HG03565 (cell line): ENCODE results near the gene SMIM45.

ENCODE experiments used
- ATAC-seq: cut with Tn5 transposase; IDR thresholded peaks from one replicate; pipeline ENCODE4 v1.9.1; 2021; ENCODE audit warnings: mild to moderate bottlenecking, moderate library complexity; ENCODE audit not compliant: unreplicated experiment

SMIM45 gene

DNA sequence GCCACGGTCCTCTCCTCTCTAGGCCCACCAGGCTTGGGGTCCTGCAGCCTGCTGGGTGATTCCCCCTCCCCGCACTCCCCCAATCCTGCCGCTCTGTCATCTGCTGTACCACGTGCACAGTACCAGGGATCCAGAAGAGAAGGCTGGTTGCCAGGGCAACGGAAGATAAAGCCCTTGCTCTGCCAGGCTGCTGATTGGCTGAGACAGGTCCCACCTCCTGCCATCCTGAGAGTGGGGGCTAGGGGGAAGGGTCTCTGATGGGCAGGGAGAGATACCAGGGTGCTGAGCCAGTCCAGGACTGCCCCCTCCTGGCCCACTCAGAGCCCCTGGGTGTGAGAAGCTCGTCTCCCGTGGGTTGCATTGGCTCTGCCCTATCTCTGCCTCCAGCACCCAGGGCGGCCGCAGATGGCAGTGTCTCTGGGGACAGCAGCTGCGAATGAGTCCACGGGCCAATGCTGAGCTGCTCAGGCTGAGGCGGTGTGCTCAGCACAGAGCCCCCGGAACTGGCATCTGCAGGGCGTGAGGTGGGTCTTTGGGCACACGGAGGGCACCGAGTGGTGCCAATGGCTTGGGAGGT, at the start of gene SMIM45:
Gene SMIM45, plus strand, starts transcription at position 253 of the 577 bp plus-strand sequence.
- ATAC-seq, result no peak

DNA sequence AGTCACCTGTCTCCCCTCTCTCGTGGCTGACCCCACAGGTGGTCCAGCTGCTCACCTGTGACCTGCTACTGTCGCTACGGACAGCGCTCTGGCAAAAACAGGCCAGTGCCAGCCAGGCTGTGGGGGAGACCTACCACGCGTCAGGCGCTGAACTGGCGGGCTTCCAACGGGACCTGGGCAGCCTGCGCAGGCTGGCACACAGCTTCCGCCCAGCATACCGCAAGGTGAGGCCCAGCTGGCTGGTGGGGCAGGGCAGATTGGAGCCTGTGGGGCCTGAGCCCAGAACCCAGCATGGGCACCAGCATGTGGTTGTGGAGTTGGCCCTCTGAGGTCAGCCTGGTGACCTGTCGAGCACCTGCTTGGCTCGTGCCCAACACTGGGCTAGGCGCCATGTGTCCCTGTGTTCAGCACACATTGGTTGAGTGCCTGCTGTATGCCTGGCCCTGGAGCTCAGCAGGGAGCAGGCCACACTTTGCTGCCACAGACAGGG, 49.0 kb upstream of the SMIM45 start:
- ATAC-seq, result no peak

DNA sequence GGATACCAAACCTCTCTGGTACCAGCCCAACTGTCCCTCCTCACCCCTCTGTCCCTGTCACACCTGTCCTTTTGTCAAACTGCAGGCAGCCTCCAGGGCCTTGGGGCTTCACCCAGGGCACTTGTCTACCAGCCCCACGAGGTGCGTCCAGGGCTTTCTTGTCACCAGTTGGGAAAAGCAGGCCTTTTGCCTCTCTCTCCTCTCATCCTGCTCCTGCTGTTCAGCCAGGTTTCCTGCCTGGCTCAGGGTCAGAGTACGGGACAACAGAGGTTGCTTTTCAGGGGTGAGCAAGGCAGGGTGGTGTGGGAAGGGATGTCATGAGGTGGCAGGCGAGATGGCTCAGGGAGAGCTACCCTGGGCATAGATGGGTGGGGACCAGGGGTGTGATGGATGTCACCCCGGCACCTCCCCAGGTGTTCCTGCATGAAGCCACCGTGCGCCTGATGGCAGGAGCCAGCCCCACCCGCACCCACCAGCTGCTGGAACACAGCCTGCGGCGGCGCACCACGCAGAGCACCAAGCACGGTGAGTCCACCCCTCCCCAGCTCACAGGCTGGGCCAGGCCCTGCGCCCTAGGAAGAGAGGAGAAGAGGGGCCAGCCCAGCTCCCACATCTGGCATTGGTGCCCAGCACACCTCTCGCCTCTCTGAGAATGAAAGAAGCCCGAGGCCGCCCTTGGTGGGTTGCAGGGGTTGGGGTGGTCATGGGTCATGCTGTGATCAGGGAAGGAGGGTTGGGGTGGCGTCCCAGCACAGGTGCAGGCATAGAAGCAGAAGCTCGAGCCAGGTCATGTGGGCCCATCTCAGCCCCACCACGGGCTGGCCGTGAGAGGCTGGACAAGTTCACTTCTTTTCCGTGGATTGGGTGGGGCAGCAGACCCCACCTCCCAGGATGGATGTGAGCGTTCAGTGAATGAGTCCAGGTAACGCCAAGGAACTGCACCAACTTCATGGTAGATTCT, 47.2 kb upstream of the SMIM45 start:
- no peak for ATAC-seq

DNA sequence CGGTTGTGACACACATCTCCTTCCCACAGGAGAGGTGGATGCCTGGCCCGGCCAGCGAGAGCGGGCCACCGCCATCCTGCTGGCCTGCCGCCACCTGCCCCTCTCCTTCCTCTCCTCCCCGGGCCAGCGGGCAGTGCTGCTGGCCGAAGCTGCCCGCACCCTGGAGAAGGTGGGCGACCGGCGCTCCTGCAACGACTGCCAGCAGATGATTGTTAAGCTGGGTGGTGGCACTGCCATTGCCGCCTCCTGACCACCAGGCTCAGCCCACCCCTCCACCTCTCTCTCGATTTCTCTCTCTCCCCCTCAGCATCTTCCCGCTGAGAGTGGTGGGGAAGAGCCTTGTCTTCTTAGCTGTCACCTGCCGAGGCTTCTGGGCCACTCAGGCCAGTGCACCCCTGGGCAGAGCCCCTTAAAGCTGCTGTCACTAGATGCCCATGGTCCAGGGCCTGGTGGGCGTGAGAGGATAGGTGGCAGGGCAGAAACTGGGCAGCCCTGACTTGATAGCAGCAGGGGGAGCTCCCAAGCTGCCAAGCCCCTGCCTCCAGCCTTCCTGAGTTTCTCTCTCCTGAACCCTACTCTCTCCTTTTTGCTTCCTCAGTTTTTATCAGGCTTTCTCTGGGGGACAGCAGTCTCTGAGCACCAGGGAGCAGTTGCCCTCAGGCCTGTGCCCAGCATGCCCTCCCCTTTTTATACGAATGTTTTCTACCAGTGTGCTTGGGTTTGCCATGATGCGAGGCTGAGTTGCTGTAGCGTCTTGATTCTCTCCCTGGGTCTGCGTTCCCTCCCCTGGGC, 46.3 kb upstream of the SMIM45 start:
- no peak for ATAC-seq

DNA sequence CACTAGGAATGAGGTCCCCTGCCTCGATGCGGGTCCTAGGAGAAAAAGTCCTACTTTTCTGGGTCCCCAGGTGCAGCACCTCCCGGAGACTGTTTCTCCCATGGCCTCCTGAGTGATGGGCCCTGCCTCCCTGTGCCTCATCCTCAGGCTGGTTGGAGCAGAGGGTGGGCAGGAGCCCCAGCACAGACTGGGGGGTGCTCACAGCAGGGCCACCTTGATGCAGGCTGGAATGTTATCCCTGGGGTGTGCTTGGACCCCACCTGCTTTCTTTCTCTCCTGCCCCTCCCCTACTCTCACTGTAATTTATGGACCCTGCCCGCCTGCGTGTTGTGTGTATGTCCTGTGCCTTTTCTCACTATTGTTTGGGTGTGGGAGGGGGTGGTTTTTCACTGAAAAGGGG, 45.1 kb upstream of the SMIM45 start:
- no peak for ATAC-seq

DNA sequence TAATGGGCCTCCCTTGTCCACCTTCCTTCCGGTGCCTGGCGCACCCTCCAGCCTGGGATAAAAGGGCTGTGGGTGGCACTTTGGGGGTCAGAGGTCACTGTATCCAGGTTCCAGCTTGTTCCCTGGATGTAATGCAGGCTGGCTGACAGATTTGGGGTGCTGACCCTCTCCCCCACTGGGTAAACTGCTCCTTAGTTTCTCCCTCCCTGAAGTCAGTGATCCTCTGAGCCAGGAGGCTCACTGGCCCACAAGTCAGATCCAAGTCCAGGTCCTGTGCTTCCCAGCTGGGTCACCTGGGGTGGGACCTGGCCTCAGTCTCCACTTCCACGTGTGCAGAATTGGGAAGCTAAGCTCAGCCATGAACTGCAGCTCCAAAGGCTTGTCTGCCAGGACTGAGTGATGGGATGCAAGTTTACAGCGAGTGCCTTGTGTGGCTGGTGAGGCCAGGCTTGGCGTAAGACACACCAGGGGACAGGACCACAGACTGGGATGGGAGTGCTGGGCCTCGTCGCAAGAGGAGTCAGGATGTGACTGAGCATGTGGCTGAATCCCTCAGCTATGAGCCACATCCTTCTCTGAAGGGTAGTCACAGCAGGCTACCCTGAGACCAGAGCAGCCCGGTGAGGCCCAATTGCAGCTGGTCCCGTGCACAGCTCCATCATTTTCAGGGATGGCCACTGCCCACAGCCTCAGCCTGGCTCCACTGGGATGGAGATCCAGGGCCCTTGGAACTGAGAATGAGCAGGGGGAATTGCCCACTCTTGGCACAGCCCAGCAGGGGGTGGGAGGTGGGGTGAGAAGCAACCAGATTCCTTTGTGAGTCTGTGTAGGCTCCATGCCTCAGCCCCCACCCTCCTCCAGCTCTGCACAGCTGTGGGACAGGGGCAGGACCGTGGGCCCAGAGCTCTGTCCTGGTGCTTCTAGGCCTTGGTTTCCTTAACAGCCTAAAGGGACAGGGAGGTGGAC, 44.2 kb upstream of the SMIM45 start:
- no peak for ATAC-seq

DNA sequence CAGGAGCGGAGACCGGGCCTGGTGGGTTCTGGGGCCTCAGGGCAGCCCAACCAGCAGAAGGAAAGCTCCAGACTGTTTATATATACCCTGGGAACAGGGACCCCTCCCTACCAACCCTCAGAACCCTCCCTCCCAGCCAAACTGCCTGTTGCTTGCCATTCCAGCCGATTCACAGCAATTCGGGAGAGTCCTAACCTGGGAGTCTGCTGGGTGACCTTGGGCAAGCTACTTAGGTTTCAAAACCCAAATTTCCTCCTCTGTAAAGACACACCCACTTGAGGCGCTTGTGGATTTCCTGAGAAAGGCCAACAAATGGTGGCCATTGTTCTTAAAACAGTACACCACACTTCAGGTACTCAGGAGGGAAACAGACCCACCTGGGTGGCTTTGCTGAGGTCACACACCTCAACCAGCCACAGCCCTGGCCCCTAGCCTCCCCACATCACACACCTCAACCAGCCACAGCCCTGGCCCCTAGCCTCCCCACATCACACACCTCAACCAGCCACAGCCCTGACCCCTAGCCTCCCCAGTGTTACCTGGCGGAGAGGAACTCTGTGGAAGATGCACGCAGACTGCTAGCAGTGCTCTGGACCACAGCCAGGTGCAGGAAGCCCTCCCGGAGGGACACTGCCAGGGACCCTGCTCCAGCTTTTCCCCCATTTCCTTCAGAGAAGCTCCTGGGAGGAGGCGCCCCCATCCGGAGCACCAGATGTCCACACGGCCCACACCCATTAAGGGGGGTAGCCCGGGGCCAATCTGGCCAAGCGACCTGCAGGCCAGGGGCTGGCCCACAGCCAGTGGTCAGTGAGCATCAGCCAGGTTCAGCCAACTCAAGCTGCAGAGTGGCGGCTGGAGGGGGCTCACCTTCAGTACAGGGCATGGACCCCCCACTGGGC, 43.3 kb upstream of the SMIM45 start:
- ATAC-seq, result no peak

DNA sequence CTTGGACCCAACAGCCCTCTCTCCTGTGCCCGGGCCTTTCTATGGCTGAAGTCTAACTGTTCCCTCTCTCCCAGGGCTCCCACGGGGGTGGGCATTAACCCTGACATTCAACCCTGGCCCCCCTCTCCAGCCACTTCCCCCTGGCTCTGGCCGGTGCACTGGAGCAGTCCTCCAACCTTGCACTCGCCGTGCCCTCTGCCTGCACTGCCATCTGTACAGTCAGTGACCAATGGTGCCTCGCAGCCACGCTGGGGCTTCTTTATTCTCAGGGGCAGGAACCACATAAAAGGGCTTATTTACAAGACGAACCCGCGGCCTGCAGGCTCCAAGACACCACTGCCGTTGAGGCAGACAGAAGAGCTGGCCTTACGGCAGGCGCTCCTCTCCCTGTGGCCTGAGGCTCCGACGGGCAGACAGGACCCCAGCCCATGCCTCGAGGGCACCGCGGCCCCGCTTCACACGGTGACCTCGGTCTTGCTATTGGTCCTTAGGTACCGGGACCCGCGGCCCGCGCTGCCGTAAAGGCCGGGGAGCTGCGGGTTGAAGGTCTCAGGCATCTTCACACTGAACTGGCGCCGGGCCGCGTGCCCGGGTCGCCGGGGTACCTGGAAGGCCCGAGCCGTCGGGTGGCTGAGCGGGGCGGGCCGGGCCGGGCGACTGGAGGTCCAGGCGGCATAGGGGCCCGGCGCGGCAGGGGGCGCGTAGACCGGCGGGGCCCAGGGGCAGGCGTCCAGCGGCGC, 42.5 kb upstream of the SMIM45 start:
- ATAC-seq, result no peak

DNA sequence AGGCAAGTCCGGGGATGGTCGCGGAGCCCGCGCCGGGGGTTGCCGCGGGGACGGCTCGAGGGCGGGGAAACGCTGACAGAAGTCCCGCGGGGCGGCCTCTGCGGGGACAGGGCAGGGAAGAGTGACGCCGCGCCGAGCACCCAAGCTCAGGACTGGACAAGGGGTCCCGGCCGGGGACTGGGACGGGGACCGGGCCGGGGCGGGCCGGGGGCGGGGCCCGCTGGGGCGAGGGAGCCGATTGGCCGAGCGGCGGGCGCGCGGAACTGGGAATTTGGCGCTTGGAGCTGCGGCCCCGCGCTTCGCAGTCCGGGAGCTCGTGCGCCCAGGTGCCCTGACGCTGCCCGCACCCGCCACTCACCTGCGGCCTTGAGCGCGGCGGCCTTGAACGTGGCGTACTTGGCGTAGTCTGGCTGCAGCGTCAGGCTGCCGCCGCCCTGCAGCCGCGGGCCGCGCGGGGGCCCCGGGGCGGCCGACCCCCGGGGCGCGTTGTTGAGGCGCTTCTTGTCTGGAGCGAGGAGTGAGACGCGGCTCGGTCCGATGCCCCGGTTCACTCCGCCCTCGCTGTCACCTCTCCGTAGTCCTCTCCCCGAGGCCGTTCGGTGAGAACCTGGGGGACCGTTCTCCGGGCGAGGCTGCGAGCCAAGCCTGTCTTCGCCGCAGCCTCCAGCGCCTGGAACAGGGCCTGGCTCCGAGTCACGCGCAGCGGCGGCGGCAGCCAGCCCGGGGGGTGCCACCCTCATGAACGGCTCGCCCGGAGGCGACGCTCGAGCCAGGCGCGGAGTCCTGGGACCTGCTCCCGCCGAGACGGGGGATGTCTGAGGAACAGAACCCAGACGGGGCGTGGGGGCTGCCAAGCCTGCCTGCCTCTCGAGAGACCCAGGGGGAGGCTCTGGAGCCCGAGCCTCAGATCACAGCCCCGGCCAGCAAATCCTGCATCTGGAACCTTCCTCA, 41.6 kb upstream of the SMIM45 start:
- no peak for ATAC-seq

DNA sequence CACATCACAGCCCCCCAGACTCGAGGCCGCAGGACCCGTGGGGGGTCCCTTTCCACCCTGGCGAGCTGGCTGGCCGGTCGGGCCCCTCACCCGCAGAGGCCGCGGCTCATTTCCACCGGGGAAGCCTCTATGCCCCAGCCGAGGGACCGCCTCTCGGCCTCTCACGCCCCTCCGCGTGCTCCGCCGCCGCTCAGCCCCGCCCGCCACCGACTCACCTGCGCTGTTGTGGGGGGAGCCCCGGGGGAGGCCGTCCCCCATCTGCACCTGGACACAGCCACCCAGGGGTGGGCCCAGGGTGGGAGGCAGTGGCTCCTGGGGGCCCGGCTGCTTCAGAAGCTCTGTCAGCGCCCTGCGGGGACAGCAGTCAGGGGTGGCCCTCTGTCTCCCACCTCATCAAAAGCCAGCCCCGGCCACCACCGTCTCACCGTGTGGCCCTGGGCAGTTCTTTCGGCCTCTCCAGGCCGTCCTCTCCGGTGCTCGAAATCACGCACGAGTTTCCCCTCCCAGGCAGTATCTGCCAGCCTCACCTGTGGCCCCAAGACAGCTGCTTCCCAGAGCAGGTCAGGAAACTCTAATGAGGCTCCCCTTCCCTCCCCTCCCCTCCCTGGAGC, 40.8 kb upstream of the SMIM45 start:
- ATAC-seq, result no peak

DNA sequence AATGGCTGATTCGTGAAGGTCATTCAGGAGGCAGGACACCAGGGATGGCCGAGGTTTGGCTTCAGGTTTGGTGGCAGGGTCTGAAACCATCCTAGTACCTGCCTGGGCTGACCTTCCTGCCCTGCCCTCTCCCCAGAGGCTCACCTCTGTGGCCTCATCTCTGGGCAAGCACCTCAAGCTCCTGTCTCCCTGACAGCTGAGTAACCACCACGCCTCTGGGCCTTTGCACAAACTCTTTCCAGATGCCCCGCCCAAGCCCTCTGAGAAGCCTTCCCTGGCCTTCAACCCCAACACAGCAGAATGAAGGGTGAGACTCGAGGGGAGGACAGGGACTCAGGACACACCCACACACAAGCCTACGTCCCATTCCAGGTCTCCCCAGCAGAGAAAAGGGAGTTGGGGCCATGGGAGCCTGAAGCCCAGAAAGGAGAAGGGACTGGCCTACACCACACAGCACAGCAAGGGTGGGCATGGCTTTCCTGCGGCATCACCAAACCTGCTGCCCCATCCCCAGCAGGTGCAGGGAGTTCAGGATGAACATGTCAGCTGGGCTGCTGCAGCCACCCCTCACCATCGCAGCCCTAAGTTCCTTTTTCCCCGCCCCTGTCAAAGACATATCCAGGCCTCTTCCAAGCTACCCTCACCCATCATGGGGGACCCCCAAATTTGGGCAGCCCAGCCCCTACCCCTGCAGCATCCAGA, 39.5 kb upstream of the SMIM45 start:
- no peak for ATAC-seq

DNA sequence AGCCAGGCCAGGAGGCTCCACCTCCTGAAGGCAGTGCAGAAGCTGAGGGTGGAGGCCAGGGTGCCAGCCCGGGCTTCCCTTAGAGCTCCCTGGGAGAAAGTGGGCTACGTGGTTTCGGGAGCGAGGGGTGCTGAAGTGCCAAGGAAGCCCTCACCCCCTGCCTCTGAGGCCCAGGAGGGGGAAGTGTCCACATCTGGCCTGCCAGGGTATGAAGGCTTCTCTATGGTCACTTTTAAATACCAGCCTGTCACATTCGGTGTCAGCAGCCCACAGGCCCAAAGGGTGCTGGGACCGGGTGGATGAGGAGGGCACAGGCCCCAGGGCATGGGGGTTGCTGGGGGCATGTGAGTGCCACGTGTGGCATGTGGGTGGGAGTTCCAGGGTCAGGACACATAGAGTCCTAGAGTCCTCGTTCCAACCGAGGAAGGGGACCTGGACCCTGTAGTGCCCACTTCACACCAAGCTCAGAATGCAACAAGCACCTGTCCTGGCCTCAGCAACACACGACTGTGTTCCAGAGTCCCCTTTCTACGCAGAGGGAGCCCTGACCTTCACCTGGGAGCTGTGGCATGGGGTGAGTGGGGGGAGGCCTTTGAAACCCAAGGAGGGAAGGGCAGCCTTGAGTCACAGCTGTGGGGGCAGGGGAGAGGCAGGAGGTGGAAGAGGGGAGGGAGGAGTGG, 38.8 kb upstream of the SMIM45 start:
- ATAC-seq, result no peak

DNA sequence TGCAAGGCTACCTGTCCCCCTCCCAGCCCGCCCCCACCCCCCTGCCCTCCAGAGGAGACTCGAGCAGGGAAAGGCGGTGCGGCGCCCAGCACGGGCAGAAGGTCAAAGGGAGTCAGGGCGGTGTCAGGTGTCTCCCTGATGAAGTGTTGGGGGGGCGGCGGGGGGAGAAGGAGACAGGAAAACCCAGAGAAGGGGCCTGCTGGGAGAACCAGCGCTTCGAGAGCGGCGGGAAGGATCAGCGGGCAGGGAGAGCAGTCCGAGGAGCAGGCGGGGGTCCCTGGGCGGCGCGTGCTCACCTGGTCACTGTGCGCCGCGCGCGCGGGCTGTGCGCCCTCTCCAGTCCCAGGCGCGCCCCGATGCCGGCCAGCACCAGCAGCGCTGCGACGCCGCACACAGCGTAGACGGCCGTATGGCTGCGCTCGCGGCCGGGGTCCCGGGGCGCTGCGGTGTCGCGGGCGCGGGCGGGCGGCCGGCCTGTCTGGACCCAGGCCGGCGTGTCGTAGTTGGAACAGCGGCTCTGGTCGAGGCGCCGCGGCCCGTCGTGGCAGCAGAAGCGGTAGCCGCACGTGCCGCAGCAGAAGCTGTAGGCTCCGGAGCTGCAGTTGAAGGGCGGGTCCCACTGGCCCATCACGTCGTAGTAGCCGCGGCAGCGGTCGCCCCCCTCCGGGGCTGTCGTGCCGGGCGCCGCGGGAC, 38.0 kb upstream of the SMIM45 start:
- no peak for ATAC-seq

DNA sequence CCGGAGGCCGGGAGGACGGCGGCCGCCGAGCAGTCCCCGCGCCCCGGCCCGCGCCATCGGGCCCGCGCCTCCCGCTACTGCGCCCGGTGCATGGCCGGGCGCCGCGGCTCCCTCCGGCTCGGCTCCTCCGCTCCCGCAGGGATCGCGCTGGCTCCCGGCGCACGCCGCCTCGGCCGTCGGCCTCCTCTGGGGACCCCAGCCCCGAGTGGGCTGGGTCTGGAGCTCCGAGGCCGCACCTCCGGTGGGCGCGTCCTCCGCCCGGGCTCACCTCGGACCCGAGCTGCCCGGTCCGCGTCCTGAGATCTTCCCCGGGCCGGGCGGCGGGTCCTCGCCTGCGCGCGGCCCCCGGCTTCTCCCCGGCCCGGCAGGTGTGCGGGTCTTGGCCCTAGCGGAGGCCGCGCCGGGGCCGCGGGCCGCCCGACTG, 37.3 kb upstream of the SMIM45 start:
- no peak for ATAC-seq
